ENCODE results near the gene TACC3. TPM values are rescaled to one million over a fixed set of nuclear protein-coding genes. Genes with fewer than 3 reads are reported as not detected.

TACC3 gene
- total and polyA plus RNA-seq, 2 of the 8 experiments (the other 6 are each of a cell fraction or from before 2014, with no cell fraction given), result 73.8 to 148 TPM

DNA sequence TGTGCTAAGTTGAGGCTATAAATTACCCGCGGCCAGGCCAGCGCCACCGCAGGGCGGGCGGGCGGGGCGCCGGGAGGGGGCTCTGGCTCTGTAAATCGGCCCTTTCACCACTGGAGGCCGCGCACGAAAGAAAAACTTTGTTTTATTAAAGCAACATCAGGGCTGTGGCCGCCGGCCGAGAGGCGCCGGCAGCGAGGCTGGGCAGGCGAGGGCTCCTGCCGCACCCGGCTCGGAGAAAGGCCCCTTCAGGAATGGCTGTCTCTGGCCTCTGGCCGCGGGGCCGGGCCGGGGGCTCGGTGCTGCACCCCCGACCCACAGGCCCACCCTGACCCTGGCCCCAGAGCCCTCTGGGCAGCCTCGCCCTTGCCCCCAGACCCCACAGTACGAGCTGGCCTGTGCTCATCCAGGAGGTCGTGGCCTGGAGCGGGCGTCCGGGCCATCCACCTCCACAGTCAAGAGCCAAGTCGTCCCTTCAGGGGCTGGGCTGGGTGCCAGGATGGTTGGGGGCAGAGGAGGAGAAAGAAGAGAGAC is 42.3 kb downstream of the TACC3 start:
- H2BK12ac ChIP-seq (ENCODE audit: low read depth, low read length), result no peak overlapping the region
- CTCF ChIA-PET (ENCODE audit: partially characterized antibody), result interaction anchor here (52.9 to 71.2 kb wide), 2 partner anchors 1 to 25 kb away, joined by 2507 read pairs; partner anchors contain the start of gene FGFR3
- no peak overlapping the region for H2AFZ ChIP-seq (ENCODE audit: low read length)
- H3K79me2 ChIP-seq (ENCODE audit: control insufficient read depth in 1 of 2, insufficient read depth in 2 of 2, low read length in 2 of 2), result no peaks in the 10 kb centered on the region
- FAIRE-seq (no peak), DNase-seq (ENCODE audit: low read depth in 1 of 2, low spot score in 2 of 2) (no peak)
- H3K27me3 ChIP-seq (replicated peaks in 1 of 4; ENCODE audit: control insufficient read depth in 3 of 4, extremely low read depth in 1 of 4, insufficient read depth in 3 of 4, low read length in 3 of 4), result peaks cover 0 to 3% (median 0%) of the 10 kb centered on the region in 4 experiments; a peak in 2 of 7 replicates
- no peak overlapping the region for H2AK5ac ChIP-seq (ENCODE audit: low read depth, low read length)
- H2BK5ac ChIP-seq (ENCODE audit: low read depth, low read length), result no peak overlapping the region; the same call in 1 of the 2 replicates
- no peaks in the 10 kb centered on the region for H3K36me3 ChIP-seq (ENCODE audit: control insufficient read depth in 2 of 4, insufficient read depth in 4 of 4, low read length in 3 of 4)
- peak overlapping the region; percentile 80; the same call in 1 of the 2 replicates for H4K8ac ChIP-seq (ENCODE audit: extremely low read depth, insufficient read depth, low read length)
- POLR2A ChIA-PET (ENCODE audit: partially characterized antibody), result interaction anchor here (1.4 to 4.9 kb wide), 4 partner anchors 11 to 46 kb away, joined by 4 to 20 read pairs (median 8); partner anchors contain the start of gene FGFR3
- TF ChIP-seq KDM4A (IDR thresholded peaks at IDR 0.05; ENCODE audit: low read depth, low read length, severe bottlenecking) (no peak), RAD21 (IDR thresholded peaks at IDR 0.05 in 1 of 2, conservative IDR thresholded peaks at IDR 0.05 in 1 of 2; ENCODE audit: low read depth in 2 of 2, low read length in 2 of 2) (no peak), GABPA (IDR thresholded peaks at IDR 0.05; ENCODE audit: borderline replicate concordance, insufficient read depth, low read length) (0 out of 2 replicates have a peak, but pooled peaks have one; percentile 29)
- no peak overlapping the region for H2BK20ac ChIP-seq (ENCODE audit: low read length)
- H3K79me1 ChIP-seq (ENCODE audit: low read depth, low read length), result no peaks in the 10 kb centered on the region
- H3K4me1 ChIP-seq (replicated peaks in 1 of 4; ENCODE audit: control insufficient read depth in 3 of 4, insufficient read depth in 4 of 4, low read length in 3 of 4), result peaks cover 5 to 27% (median 18%) of the 10 kb centered on the region in 4 experiments
- no peak overlapping the region for H3K14ac ChIP-seq (ENCODE audit: insufficient read length)
- no peak overlapping the region for H2BK15ac ChIP-seq (ENCODE audit: low read length)
- H3K56ac ChIP-seq (replicated peaks; ENCODE audit: insufficient read length, low read depth, low read length), result no peak overlapping the region
- no peak overlapping the region for H2BK120ac ChIP-seq (replicated peaks; ENCODE audit: low read depth, low read length)
- no peaks in the 10 kb centered on the region for H4K20me1 ChIP-seq (replicated peaks in 1 of 2; ENCODE audit: control insufficient read depth in 1 of 2, insufficient read depth in 2 of 2, low read length in 2 of 2)
- H3K4me3 ChIP-seq (ENCODE audit: extremely low read depth in 1 of 4, insufficient read depth in 2 of 4, low read depth in 3 of 4, low read length in 4 of 4), result no peak overlapping the region
- H3K18ac ChIP-seq (ENCODE audit: extremely low read depth, low read length), result peak overlapping the region; percentile 71
- 68% methylated on average over 12 of the region's 36 CpGs; no CpG with 5 or more reads in 1 of the 2 experiments for WGBS, 2 experiments (ENCODE audit: extremely low coverage in 1 of 2, insufficient coverage in 1 of 2, insufficient read length in 1 of 2, insufficient replicate concordance in 2 of 2, low coverage in 1 of 2, low lambda C conversion rate in 2 of 2, missing lambda C conversion rate in 1 of 2)
- no peak overlapping the region for H4K5ac ChIP-seq (ENCODE audit: insufficient read length, low read depth, low read length)
- no peaks in the 10 kb centered on the region for H3K9me3 ChIP-seq (ENCODE audit: insufficient read depth in 2 of 2, low read depth in 1 of 2, low read length in 1 of 2)
- peaks cover 4% of the 10 kb centered on the region; the same call in 1 of the 2 replicates for H3K23me2 ChIP-seq (ENCODE audit: low read depth, low read length)
- no peak overlapping the region for H4K91ac ChIP-seq (replicated peaks; ENCODE audit: insufficient read length, low read length)
- H3K23ac ChIP-seq (ENCODE audit: insufficient read length), result no peak overlapping the region
- H3K9ac ChIP-seq (replicated peaks in 1 of 4; ENCODE audit: extremely low read depth in 1 of 4, low read depth in 3 of 4, low read length in 3 of 4), result no peak overlapping the region
- H3K4ac ChIP-seq (replicated peaks; ENCODE audit: insufficient read length, low read depth, low read length), result no peak overlapping the region
- H3K27ac ChIP-seq (ENCODE audit: low read depth, low read length), result no peak overlapping the region
- no peak overlapping the region for H3K4me2 ChIP-seq (ENCODE audit: insufficient read depth in 1 of 2, low read depth in 2 of 2, low read length in 2 of 2)
